Fibroblast of skin of left biceps (primary cell): ENCODE results near the gene CXCL16.
"Not testable (repeated sequence)": the region's sequence is repeated elsewhere in the genome, so short reads cannot be mapped to it uniquely, and the experiment has no call there.

Source experiments
- DNase-seq, 2 experiments: peaks; one replicate each; pipeline ENCODE4 v3.0.0-alpha.2; 2013; ENCODE audit warnings: low read depth in 2 of 2

Gene CXCL16

DNA sequence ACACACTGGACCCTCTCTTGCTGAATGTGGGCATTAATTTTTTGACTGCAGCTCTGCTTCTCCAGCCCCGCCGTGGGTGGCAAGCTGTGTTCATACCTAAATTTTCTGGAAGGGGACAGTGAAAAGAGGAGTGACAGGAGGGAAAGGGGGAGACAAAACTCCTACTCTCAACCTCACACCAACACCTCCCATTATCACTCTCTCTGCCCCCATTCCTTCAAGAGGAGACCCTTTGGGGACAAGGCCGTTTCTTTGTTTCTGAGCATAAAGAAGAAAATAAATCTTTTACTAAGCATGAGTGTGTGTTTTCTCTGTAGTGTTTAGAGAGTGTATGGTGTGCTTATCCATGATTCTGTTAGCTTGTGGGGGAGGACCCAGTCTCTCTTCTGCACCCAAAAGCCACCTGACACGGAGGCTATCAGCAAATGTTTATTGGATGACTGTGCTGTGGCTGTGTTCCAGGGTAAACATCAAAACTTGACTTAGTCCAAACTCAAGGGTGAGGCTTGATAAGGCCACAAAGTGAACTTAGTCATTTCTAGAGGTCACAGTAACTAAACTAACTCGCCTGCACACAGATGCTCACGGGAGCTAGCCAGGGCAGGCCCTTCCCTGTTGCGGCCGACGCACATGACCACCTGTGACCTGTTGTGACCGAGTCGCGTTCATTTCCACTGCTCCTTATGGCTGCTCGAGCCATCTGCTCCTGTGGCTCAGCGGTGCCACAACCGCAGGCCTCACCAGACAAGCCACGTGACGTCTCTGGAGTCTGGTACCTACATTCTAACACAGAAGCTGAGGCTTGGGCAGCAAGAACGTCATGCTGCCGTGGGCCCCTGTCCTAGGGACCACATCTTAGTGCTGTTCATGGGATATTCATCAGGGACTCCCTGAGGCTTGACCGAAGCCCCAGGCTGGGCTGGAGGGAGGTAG is 18.3 kb downstream of the CXCL16 start:
- no peak for DNase-seq

- no peak for DNase-seq
These were observed 18.9 kb downstream of the CXCL16 start for GRCh38 chr17:4720787-4721186.

GRCh38 chr17:4719684-4720221 is 20.0 kb downstream of the CXCL16 start:
- DNase-seq = no peak

GRCh38 chr17:4719146-4719545 is 20.6 kb downstream of the CXCL16 start:
- no peak for DNase-seq

DNA sequence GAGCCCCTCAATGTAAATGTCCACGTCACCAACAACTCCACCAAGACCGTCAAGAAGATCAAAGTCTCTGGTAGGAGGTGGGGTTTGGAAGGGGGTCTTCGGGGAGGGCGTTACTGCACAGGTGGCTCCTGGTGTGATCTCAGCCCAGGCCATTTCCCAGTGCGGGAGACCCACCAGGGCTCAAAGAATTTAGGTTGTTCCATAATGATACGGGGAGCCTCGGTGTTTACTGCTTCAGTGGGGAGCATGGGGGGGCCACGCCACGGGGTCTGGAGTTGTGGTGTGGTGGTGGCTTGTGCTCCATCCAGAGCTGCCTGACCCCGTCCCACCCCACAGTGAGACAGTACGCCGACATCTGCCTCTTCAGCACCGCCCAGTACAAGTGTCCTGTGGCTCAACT is 21.5 kb downstream of the CXCL16 start:
- DNase-seq = no peak

GRCh38 chr17:4717791-4718190 is 21.9 kb downstream of the CXCL16 start:
- DNase-seq = no peak

- DNase-seq = no peak
These were observed 23.6 kb downstream of the CXCL16 start for GRCh38 chr17:4716081-4716480.

DNA sequence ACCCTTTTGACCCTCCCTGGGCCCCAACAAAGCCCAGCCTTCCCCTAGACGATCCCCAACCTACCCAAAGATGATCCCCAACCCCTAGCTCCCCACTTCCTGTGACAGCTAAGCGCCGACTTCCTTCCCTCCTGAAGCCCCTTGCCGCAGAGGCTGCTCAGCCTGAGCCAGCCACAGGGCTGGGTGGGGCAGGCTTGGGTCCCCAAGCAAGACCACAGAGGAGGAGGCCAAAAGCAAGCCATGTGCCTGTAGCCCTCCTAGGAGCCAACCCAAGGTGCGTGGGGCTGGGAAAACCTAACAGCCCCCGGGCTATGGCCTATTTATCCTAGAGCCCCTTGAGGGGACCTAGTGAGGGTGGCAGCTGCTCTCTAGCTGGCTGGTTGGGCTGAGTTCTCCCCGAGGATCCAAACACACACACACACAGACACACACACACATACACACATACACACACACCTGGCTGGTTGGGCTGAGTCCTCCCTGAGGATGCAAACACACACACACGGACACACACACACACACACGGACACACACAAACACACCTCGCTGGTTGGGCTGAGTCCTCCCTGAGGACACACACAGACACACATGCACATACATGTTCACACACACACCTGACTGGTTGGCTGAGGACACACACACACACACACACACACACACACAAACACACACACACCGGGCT is 24.5 kb downstream of the CXCL16 start:
- DNase-seq = no peak

- DNase-seq = not testable (repeated sequence)
These were observed 25.2 kb downstream of the CXCL16 start for GRCh38 chr17:4714340-4715062.

DNA sequence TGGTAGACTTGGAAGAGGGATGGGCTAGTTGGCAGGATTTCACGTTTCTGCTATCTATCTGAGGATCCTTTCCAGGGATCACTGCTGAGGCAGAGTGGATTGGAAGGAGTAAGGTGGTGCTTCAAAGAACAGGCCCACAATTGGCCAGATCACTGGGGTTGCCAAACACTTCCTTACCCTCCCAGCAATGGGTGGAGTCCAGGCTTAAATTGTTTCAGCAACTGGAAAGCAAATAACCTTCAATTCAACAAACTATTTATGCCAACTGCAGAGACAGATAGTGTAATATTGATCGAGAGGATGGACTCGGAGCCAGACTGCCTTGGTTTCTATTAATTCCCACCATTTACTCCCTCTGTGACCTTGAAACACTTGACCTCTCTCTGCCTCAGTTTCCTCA is 27.2 kb downstream of the CXCL16 start:
- DNase-seq = no peak

GRCh38 chr17:4711661-4712181 is 28.0 kb downstream of the CXCL16 start:
- no peak for DNase-seq

DNA sequence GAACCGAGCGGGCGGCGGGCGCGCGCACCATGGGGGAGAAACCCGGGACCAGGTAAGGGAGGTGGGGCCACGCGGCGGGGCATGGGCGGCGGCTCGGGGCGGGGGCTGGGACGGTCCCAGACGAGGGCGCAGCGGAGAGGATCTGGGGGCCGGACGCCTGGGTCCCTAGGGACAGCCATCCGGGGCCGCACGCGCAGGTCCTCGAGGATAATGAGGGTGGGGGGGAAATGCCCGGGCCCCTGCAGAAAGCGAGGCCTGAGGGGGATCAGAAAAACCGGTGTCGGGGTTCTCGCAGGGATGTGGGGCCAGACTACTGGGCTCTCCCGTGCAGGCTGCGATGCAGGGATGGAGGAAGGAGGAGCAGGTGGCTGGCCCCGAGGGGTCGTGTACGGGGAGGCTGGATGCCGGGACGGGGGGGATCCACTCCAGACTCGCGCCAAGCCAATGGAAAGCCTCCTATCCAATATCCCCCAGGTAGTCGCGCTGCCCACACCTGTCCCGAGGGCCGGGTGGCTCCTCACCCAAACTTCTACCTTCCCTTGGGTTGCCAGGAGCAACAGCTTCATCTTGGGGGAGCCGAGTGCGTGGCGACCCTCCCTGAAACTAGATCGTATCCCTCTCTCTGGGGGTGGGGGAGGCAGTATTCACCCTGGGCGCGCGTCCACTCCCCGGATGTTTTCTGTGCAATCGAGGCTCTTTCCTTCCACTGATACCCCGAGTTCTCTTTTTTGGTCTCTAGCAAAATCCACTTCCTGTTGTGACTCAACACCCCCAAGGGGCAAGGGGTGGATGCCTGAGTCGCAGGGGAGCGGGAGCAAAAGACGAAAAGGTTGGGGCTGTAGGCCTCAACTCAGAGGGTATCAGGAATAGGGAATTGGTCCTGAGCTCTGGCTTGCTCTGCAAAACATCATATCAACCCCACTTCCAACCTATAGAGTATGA is 28.8 kb downstream of the CXCL16 start:
- no peak for DNase-seq

DNA sequence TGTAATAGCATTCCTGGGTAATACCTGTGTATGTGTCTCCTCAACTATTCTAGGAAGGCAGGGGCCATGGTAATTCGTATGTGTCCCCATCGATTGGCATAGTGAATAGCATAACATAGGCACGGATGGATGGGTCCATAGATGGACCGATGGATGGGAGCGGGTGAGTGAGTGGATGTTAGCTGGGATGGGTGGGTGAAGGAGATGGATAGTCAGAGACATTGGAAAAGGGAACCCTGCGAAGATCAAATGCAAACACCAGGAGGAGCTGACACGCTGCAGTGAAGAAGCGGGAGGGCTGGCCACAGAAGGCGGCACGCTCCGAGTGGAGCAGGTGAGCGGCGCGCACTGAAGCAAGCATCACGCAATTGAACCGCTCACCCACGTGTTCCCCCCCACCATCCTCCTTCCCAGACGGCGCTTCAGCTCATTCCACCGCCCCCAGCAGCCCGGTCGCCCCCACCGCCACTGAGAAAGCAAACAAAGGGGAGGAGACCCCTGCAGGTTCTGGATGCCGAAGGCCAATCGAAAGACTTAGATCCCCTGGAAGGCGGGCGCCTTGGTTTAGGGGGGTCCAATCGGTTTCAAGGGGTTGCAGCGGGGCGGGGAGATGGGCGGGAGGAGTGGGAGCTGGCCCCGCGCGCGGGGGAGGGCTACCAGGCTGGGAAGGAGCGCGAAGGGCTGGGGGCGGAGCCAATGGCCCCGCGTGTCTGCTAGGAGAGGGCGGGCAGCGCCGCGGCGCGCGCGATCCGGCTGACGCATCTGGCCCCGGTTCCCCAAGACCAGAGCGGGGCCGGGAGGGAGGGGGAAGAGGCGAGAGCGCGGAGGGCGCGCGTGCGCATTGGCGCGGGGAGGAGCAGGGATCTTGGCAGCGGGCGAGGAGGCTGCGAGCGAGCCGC is 29.7 kb downstream of the CXCL16 start, which contains the start of gene ARRB2:
ARRB2 (plus strand) TSS at position 839 of the 899 bp plus-strand sequence. CDS start 90 bp downstream, outside the sequence.
- DNase-seq = peak; percentile 95 to 97

- DNase-seq = no peak
These were observed 31.3 kb downstream of the CXCL16 start for GRCh38 chr17:4708436-4708835.

GRCh38 chr17:4706121-4706520 is 33.6 kb downstream of the CXCL16 start:
- no peak for DNase-seq

DNA sequence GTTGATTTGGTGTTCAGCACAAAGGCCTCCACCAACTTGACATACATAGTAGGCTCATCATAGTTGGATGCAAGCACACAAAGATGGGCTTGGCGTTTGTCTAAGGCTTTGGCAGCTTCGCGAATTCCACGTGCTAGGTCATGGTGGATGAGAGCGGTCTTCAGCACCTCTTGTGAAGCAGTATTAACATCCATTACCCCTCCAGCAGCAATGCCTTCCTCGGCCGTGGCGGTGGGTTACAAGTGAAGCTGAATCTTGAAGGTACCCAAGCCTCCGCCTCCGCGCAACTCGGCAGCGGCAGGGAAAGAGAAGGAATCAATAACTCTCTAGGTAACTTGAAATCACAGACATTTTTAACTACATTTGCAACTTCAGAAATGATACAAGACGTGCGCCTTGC is 34.7 kb downstream of the CXCL16 start:
- DNase-seq = no peak

DNA sequence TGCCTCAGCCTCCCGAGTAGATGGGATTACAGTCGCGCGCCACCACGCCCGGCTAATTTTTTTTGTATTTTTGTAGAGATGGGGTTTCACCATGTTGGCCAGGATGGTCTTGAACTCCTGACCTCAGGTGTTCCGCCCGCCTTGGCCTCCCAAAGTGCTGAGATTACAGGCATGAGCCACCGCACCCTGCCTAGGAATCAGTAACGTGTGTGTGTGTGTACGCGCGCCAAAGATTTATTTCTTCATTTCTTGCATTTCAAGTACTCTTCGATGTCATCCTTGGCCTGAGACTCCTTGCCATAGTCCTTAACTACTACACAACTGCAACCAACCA is 35.2 kb downstream of the CXCL16 start:
- not testable (repeated sequence) for DNase-seq

DNA sequence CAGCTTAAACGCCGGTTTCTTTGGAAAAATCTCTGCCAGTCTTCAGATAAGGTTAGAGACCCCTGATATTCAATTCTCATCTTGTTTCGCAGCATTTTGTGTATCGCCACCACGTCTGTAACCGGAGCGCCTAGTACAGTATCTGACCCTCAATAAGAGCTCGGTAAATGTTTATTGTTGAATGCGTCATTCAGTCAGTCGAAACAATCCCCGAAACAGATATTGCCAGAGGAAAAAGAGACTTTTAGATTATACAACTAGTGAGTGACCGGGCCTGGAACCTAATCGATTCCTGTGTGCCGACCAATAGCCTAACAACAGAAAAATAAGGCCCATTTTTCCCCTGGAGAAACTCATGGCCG is 36.4 kb downstream of the CXCL16 start:
- no peak for DNase-seq

GRCh38 chr17:4701116-4701515 is 38.6 kb downstream of the CXCL16 start:
- no peak for DNase-seq
